Cardiac muscle cell (in vitro differentiated cells and primary cell): ENCODE data around the gene FDXACB1. TPM values are rescaled to one million over a fixed set of nuclear protein-coding genes. Genes with fewer than 3 reads are reported as not detected.

Source experiments
- DNase-seq, 2 donors: peaks; one replicate each; pipeline versions ENCODE4 v3.0.0 to v3.0.0-alpha.2; 2010 to 2017; ENCODE audit warnings: low read depth in 1 of 2, low spot score in 1 of 2
- H3K27ac ChIP-seq: fragments of 200-600 bp; sonication (generic); 2 replicates; pipeline ENCODE4 v1.5.1; 2016
- H3K27me3 ChIP-seq: fragments of 200-600 bp; sonication (generic); 2 replicates; pipeline ENCODE4 v1.6.0; 2016; ENCODE audit warnings: control low read depth
- H3K36me3 ChIP-seq: fragments of 200-600 bp; sonication (generic); 2 replicates; pipeline ENCODE4 v1.5.1; 2016; ENCODE audit warnings: control low read depth
- H3K4me1 ChIP-seq: fragments of 200-600 bp; sonication (generic); 2 replicates; pipeline ENCODE4 v1.8.1; 2017; ENCODE audit warnings: low read depth, mild to moderate bottlenecking, mixed run types
- H3K4me3 ChIP-seq: fragments of 200-600 bp; sonication (generic); 2 replicates; pipeline ENCODE4 v1.5.1; 2016; ENCODE audit warnings: mild to moderate bottlenecking
- H3K9me3 ChIP-seq: fragments of 200-600 bp; sonication (generic); 2 replicates; pipeline ENCODE4 v1.5.1; 2017; ENCODE audit warnings: low read depth, mild to moderate bottlenecking, control low read depth
- CTCF ChIP-seq: IDR thresholded peaks from 2 replicates; pipeline ENCODE4 v1.5.1; 2012; ENCODE audit warnings: low read depth, mild to moderate bottlenecking, low read length
- polyA plus RNA-seq: library from polyadenylated mRNA; unstranded; fragments of >200 nt; fragmentation: Nextera tagmentation; extraction: Ambion mirVana; gene quantifications from 2 replicates; pipeline ENCODE4 v1.2.1, GENCODE V29; 2016
- total RNA-seq: library from RNA; depleted of rRNA; stranded (reverse); fragments of >200 nt; gene quantifications from 2 replicates; pipeline ENCODE4 v1.2.3, GENCODE V29; 2016

Gene FDXACB1
- total RNA-seq: 2.9 and 3.3 TPM in 2 replicates
- 4.9 and 5.5 TPM in 2 replicates for polyA plus RNA-seq

GRCh38 chr11:111878849-111879636 lies at the start of gene FDXACB1, which contains the start of gene CFAP68:
Gene FDXACB1 (minus strand): TSS chr11:111879165. CDS start chr11:111879132, 33 bp downstream.
Gene CFAP68 (plus strand): TSS chr11:111879541. CDS start chr11:111879561, 20 bp downstream.
- peaks cover 4% of the 10 kb centered on the region for H3K36me3 ChIP-seq
- H3K27me3 ChIP-seq: no peaks in the 10 kb centered on the region

DNA sequence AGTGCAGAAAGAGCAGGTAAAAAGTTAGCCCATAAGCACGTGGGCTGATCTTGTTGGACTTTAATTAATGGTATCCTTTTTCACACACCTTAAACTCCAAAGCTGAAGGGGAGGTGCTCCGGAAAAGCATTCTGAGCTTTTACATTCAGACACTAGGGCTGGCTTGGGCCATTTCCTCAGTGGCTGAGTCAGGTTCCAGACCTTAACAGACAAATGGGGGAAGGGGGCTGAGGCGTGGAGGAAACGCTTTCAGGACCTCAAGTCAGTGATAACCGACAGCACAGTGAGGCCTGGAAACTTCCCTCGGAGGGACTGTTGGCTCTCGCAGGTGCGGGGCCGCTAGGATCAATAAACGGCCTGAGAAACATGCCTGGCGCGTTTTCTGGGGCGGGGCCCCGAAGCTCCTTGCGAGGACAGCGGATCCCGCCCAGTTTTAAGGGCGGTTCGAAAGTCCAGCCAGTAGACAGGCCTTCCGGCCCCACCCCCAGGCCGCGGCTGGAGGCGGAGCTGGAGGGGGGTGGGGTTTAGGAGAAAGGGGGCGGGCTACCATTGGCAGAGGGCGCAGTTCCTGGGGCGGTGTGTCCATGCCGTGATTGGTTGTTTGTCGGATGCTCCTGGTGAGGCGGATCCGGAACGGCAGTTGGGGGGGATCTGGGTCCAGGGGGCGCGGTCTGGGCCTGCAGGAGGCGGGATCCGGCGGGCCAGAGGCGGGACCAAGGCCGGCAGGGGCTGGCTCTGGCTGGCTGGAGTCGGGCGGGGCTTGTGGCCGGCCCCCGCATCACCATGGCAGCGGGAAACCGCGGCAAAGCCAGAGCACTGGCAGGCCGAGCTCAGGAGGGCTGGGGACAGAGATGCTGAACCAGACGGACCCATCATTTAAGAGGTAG lies 47.8 kb upstream of the FDXACB1 start:
- peak; percentile 97 to 99 for DNase-seq

More at GRCh38 chr11:111878849-111879636, at the start of gene FDXACB1, which contains the start of gene CFAP68:
- Histone ChIP-seq H3K4me1 (peaks cover 7% of the 10 kb centered on the region), H3K27ac (peak within 1 kb of the TSS; percentile 96), H3K4me3 (peak within 1 kb of the TSS; percentile 55), H3K9me3 (no peaks in the 10 kb centered on the region)
- TF ChIP-seq CTCF: peak; percentile 91
- peak; percentile 99 for DNase-seq

DNA sequence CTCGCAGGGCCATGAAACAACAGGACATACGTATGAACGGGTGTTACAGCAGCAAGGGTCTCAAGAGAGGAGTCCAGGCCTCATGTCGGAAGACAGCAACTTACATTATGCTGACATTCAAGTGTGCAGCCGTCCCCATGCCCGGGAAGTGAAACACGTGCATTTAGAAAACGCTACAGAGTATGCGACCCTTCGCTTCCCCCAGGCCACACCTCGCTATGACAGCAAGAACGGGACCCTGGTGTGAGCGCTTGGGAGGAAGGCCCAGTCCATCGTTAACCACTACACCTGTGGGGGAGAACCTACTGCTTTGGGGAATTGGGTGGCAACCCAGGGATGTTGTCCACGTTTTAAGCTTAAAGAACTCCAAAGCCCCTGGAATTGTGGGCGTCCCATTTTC lies 47.0 kb upstream of the FDXACB1 start:
- H3K9me3 ChIP-seq: no peaks in the 10 kb centered on the region
- H3K27ac ChIP-seq: peak overlapping the region; percentile 90
- H3K4me1 ChIP-seq: peaks cover 25% of the 10 kb centered on the region
- H3K36me3 ChIP-seq: no peaks in the 10 kb centered on the region
- DNase-seq: no peak
- no peak for TF ChIP-seq CTCF
- no peak overlapping the region for H3K4me3 ChIP-seq
- no peaks in the 10 kb centered on the region for H3K27me3 ChIP-seq

More for the DNA sequence above, 47.8 kb upstream of the FDXACB1 start:
- no peak for TF ChIP-seq CTCF
- no peaks in the 10 kb centered on the region for H3K9me3 ChIP-seq
- no peaks in the 10 kb centered on the region for H3K27me3 ChIP-seq
- peak overlapping the region; percentile 90 for H3K27ac ChIP-seq
- H3K4me1 ChIP-seq: peaks cover 25% of the 10 kb centered on the region
- H3K4me3 ChIP-seq: peak overlapping the region; percentile 21
- H3K36me3 ChIP-seq: no peaks in the 10 kb centered on the region

GRCh38 chr11:111923951-111924350 lies 45.0 kb upstream of the FDXACB1 start:
- Histone ChIP-seq H3K4me3 (no peak overlapping the region), H3K27ac (peak overlapping the region; percentile 90), H3K36me3 (no peaks in the 10 kb centered on the region), H3K4me1 (peaks cover 27% of the 10 kb centered on the region), H3K9me3 (no peaks in the 10 kb centered on the region), H3K27me3 (no peaks in the 10 kb centered on the region)
- no peak for DNase-seq
- no peak for TF ChIP-seq CTCF

DNA sequence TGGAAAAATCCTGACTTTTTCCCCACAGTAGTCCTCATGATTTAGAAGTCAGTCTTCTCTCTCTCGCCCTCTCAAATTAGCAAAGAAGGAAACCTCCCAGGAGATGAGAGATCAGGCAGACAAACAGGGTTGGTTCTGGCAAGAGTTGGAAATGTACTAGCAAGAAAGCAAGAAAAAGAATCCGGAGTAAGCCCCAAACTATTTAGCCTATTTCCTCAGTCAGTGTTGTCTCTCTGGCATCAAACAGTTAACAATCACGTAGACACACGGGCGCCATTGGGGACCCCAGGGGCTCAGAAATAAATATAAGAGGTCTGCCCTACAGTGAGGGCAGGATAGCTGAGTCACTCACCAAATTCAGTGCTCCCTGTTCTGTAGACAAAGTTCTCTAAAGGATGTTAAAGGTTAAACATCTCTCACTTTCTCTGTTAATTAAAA lies 44.4 kb upstream of the FDXACB1 start:
- Histone ChIP-seq H3K36me3 (no peaks in the 10 kb centered on the region), H3K4me3 (no peak overlapping the region), H3K27me3 (no peaks in the 10 kb centered on the region), H3K9me3 (no peaks in the 10 kb centered on the region), H3K4me1 (peaks cover 33% of the 10 kb centered on the region), H3K27ac (peak overlapping the region; percentile 90)
- TF ChIP-seq CTCF: no peak
- DNase-seq: peak in 1 of 2 donors; percentile 65
